Neural cell (in vitro differentiated cells): ENCODE data around the gene LIPA.

Experiments
- EP300 ChIP-seq: fragments of 450-650 bp; conservative IDR thresholded peaks from 2 replicates; pipeline ENCODE4 v1.6.1; 2014; ENCODE audit warnings: antibody characterized with exemption, mild to moderate bottlenecking, moderate library complexity; ENCODE audit not compliant: poor library complexity, severe bottlenecking
- EZH2 ChIP-seq: fragments of 200-600, 300-800 bp; shearing (Covaris generic), sonication (generic); IDR thresholded peaks from 2 replicates; pipeline ENCODE4 v1.6.1; 2014; ENCODE audit warnings: antibody characterized with exemption, low read length, borderline replicate concordance, mild to moderate bottlenecking; ENCODE audit not compliant: insufficient read depth, poor library complexity, severe bottlenecking
- POLR2AphosphoS5 ChIP-seq: IDR thresholded peaks from 2 replicates; pipeline ENCODE4 v1.6.1; 2012
- RAD21 ChIP-seq: fragments of 450-650 bp; conservative IDR thresholded peaks from 2 replicates; pipeline ENCODE4 v1.6.1; 2014; ENCODE audit warnings: antibody characterized with exemption, mild to moderate bottlenecking, moderate library complexity
- SMC3 ChIP-seq: fragments of 450-650 bp; conservative IDR thresholded peaks from 2 replicates; pipeline ENCODE4 v1.6.1; 2014; ENCODE audit warnings: antibody characterized with exemption, mild to moderate bottlenecking, moderate library complexity; ENCODE audit not compliant: poor library complexity
- TF ChIP-seq, protein P1 (sequence below): fragments of 450-650 bp; IDR thresholded peaks from 2 replicates; pipeline ENCODE4 v1.5.1; 2014; ENCODE audit warnings: antibody characterized with exemption, mild to moderate bottlenecking, moderate library complexity; ENCODE audit not compliant: poor library complexity, severe bottlenecking

- TF ChIP-seq EP300 (no peak), EZH2 (no peak), SMC3 (no peak), RAD21 (no peak), POLR2AphosphoS5 (no peak)
- TF ChIP-seq, protein P1, sequence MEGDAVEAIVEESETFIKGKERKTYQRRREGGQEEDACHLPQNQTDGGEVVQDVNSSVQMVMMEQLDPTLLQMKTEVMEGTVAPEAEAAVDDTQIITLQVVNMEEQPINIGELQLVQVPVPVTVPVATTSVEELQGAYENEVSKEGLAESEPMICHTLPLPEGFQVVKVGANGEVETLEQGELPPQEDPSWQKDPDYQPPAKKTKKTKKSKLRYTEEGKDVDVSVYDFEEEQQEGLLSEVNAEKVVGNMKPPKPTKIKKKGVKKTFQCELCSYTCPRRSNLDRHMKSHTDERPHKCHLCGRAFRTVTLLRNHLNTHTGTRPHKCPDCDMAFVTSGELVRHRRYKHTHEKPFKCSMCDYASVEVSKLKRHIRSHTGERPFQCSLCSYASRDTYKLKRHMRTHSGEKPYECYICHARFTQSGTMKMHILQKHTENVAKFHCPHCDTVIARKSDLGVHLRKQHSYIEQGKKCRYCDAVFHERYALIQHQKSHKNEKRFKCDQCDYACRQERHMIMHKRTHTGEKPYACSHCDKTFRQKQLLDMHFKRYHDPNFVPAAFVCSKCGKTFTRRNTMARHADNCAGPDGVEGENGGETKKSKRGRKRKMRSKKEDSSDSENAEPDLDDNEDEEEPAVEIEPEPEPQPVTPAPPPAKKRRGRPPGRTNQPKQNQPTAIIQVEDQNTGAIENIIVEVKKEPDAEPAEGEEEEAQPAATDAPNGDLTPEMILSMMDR = no peak
Observed at GRCh38 chr10:89203237-89203636, 48.3 kb downstream of the LIPA start.
